HG02763 (cell line): ENCODE measurements around the gene CCDC92.

Source experiments
- ATAC-seq: cut with Tn5 transposase; IDR thresholded peaks from one replicate; pipeline ENCODE4 v1.9.1; 2021; ENCODE audit warnings: mild to moderate bottlenecking, moderate library complexity; ENCODE audit not compliant: unreplicated experiment

Gene CCDC92

GRCh38 chr12:123937707-123938591, 34.7 kb downstream of the CCDC92 start:
- ATAC-seq = no peak

- no peak for ATAC-seq
Measured at GRCh38 chr12:123936956-123937706, 35.5 kb downstream of the CCDC92 start.

- ATAC-seq = no peak
Measured at GRCh38 chr12:123936471-123936870, 36.2 kb downstream of the CCDC92 start.

GRCh38 chr12:123935956-123936355, 36.7 kb downstream of the CCDC92 start:
- ATAC-seq = no peak

GRCh38 chr12:123934829-123935228, 37.8 kb downstream of the CCDC92 start:
- no peak for ATAC-seq

GRCh38 chr12:123934016-123934620, 38.5 kb downstream of the CCDC92 start:
- no peak for ATAC-seq

GRCh38 chr12:123933214-123933613, 39.4 kb downstream of the CCDC92 start:
- no peak for ATAC-seq

GRCh38 chr12:123931686-123932321, 40.8 kb downstream of the CCDC92 start:
- ATAC-seq = no peak

GRCh38 chr12:123929946-123930583, 42.6 kb downstream of the CCDC92 start:
- ATAC-seq = no peak

GRCh38 chr12:123928897-123929296, 43.7 kb downstream of the CCDC92 start:
- ATAC-seq = no peak

GRCh38 chr12:123928274-123928865, 44.3 kb downstream of the CCDC92 start:
- no peak for ATAC-seq

- no peak for ATAC-seq
Measured at GRCh38 chr12:123924539-123924938, 48.1 kb downstream of the CCDC92 start.

GRCh38 chr12:123923927-123924326, 48.7 kb downstream of the CCDC92 start:
- no peak for ATAC-seq

GRCh38 chr12:123923038-123923437, 49.6 kb downstream of the CCDC92 start:
- ATAC-seq = no peak

GRCh38 chr12:123919980-123920360, 52.7 kb downstream of the CCDC92 start:
- no peak for ATAC-seq

GRCh38 chr12:123917337-123917850, 55.2 kb downstream of the CCDC92 start:
- ATAC-seq = no peak

GRCh38 chr12:123916729-123917128, 55.9 kb downstream of the CCDC92 start:
- no peak for ATAC-seq

GRCh38 chr12:123914726-123915333, 57.8 kb downstream of the CCDC92 start:
- no peak for ATAC-seq
